ENCODE results near the gene NT5C1A. TPM values are rescaled to one million over a fixed set of nuclear protein-coding genes. Genes with fewer than 3 reads are reported as not detected.

The NT5C1A gene
- total RNA-seq, 1 experiment from 2014 or later, result not detected

DNA sequence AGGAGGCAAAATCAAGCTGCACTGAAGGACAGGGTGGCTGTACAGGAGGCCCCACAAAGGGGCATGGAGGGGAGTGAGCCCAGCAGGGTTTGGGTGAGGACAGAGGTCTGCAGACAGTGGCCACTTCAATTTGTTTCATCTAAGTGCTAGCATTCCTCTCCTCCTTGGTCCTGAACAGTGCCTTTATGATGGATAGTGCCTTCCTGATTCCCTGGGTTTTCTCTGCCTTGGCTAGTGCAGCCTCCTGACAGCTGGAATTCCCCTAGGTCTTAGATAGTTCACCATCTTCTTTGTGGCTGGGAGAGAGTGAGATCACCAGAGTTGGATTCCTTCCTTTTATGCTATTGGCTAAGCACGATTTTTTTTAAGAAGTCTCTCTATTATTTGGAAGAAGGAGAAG, 23.1 kb upstream of the NT5C1A start:
- BruUV-seq (replicated peaks), result no TSS peak
- ChIA-PET POLR2A (ENCODE audit: unreplicated experiment) (no interaction called here), CTCF (no interaction called here)
- no peak for TF ChIP-seq EZH2 (IDR thresholded peaks at IDR 0.05; ENCODE audit: low read length, unreplicated experiment)
- TF ChIP-seq, protein P1, sequence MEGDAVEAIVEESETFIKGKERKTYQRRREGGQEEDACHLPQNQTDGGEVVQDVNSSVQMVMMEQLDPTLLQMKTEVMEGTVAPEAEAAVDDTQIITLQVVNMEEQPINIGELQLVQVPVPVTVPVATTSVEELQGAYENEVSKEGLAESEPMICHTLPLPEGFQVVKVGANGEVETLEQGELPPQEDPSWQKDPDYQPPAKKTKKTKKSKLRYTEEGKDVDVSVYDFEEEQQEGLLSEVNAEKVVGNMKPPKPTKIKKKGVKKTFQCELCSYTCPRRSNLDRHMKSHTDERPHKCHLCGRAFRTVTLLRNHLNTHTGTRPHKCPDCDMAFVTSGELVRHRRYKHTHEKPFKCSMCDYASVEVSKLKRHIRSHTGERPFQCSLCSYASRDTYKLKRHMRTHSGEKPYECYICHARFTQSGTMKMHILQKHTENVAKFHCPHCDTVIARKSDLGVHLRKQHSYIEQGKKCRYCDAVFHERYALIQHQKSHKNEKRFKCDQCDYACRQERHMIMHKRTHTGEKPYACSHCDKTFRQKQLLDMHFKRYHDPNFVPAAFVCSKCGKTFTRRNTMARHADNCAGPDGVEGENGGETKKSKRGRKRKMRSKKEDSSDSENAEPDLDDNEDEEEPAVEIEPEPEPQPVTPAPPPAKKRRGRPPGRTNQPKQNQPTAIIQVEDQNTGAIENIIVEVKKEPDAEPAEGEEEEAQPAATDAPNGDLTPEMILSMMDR (conservative IDR thresholded peaks at IDR 0.05; ENCODE audit: low read depth, low read length), result no peak
- no peak for TF ChIP-seq EZH2phosphoT487 (IDR thresholded peaks at IDR 0.05; ENCODE audit: borderline replicate concordance, low read length)
- Histone ChIP-seq H3K4me2 (ENCODE audit: low read length) (no peak overlapping the region), H3K27ac (ENCODE audit: low read length) (no peak overlapping the region), H3K36me3 (ENCODE audit: low read depth, low read length) (no peaks in the 10 kb centered on the region), H2AFZ (ENCODE audit: low read length) (no peak overlapping the region), H3K4me1 (ENCODE audit: insufficient read depth, low read length) (0 out of 2 replicates have a peak, but pooled peaks cover 4% of the 10 kb centered on the region), H3K9me3 (ENCODE audit: low read length) (no peaks in the 10 kb centered on the region), H4K20me1 (ENCODE audit: low read length) (no peaks in the 10 kb centered on the region), H3K9me2 (replicated peaks; ENCODE audit: low read length) (no peaks in the 10 kb centered on the region), H3K27me3 (ENCODE audit: low read length) (peaks cover 19% of the 10 kb centered on the region), H3K79me2 (ENCODE audit: low read length) (no peaks in the 10 kb centered on the region), H3K9ac (ENCODE audit: low read length) (no peak overlapping the region), H3K4me3 (ENCODE audit: low read length) (no peak overlapping the region), H3F3A (ENCODE audit: low read length, unreplicated experiment) (no peaks in the 10 kb centered on the region)
- DNase-seq (no peak), ATAC-seq (no peak)
- intact Hi-C loops (cut with micrococcal nuclease), result no loop called here

DNA sequence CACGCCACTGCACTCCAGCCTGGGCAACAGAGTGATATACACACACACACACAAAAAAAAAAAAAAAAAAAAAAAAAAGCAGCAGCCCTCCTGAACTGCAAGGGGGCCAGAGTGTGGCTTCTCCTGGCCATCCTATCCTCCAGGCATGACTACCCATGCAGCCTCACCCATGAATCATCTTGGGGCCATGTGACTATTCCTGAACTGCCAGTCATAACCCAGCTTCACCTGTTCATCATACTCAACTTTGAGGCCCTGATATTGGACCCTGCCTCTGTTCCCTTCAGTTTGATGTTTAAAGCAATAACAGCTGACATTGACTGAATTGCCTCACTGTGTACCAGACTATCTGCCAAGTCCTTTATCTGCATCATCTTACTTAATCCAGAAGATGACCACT, 22.1 kb upstream of the NT5C1A start:
- POLR2A ChIA-PET (ENCODE audit: unreplicated experiment), result no interaction called here
- no peak for ATAC-seq
- H4K20me1 ChIP-seq (ENCODE audit: low read length), result no peaks in the 10 kb centered on the region
- DNase-seq, result peak; percentile 40
- H3K27me3 ChIP-seq (ENCODE audit: low read length), result peaks cover 18% of the 10 kb centered on the region
- no peak overlapping the region for H3K9ac ChIP-seq (ENCODE audit: low read length)
- no peak overlapping the region for H3K4me3 ChIP-seq (ENCODE audit: low read length)
- no peaks in the 10 kb centered on the region for H3K79me2 ChIP-seq (ENCODE audit: low read length)
- TF ChIP-seq EZH2 (IDR thresholded peaks at IDR 0.05; ENCODE audit: low read length, unreplicated experiment), result no peak
- TF ChIP-seq EZH2phosphoT487 (IDR thresholded peaks at IDR 0.05; ENCODE audit: borderline replicate concordance, low read length), result no peak
- TF ChIP-seq, protein P1 (conservative IDR thresholded peaks at IDR 0.05; ENCODE audit: low read depth, low read length), result no peak
- no peaks in the 10 kb centered on the region for H3K9me3 ChIP-seq (ENCODE audit: low read length)
- H3K27ac ChIP-seq (ENCODE audit: low read length), result no peak overlapping the region
- CTCF ChIA-PET, result no interaction called here
- 0 out of 2 replicates have a peak, but pooled peaks cover 4% of the 10 kb centered on the region for H3K4me1 ChIP-seq (ENCODE audit: insufficient read depth, low read length)
- no peaks in the 10 kb centered on the region for H3K36me3 ChIP-seq (ENCODE audit: low read depth, low read length)
- H3K9me2 ChIP-seq (replicated peaks; ENCODE audit: low read length), result no peaks in the 10 kb centered on the region
- intact Hi-C loops (cut with micrococcal nuclease), result no loop called here
- H3K4me2 ChIP-seq (ENCODE audit: low read length), result no peak overlapping the region
- no TSS peak for BruUV-seq (replicated peaks)
- no peak overlapping the region for H2AFZ ChIP-seq (ENCODE audit: low read length)
- no peaks in the 10 kb centered on the region for H3F3A ChIP-seq (ENCODE audit: low read length, unreplicated experiment)

DNA sequence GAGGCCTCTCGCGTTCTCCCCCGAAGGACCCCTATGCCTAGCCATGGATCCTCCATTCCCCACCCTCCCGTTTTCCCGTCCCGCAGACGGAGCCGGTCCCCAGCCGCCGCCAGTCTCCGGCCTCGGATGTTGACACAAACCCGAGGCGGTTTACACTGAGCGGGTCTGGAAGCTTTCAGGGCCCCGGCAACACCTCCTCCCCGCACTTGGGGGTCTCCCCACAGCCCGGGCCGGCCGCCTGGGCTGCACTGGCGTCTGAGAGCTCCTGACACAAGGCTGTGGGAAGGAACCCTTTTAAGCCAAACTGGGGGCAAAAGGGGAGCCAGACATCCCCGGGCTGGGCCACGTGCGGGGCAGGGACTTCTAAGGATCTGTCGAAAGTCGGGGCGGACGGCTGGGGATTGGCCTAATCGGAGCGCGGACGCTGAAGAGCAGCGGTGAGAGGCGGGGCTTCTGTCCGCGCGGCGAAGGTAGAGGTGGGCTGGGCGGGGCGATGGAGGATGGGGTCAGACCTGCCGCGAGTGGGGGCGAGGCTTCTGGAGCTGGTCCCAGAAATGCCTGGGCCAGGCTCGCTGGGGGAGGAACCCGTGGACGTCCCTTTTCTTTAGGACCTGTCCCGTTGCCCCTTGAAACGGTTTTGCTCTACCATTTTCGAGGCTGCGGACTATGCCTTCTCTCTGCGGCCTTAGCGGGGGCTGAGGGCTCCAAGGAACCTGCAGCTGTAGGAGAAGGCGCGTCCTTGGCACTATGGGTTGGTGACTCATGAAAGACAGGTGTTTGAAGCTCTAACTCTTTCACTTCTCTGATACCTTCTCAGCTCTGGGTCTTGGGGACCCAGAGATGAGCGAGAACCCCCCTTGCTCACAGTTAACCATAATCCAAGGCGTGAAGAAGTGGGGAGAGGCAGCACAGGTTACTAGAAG, 20.5 kb upstream of the NT5C1A start:
- intact Hi-C loops (cut with micrococcal nuclease), result no loop called here
- Histone ChIP-seq H3K4me3 (ENCODE audit: low read length) (no peak overlapping the region), H3K9ac (ENCODE audit: low read length) (no peak overlapping the region), H3K4me2 (ENCODE audit: low read length) (no peak overlapping the region), H3K9me3 (ENCODE audit: low read length) (no peaks in the 10 kb centered on the region), H3K9me2 (replicated peaks; ENCODE audit: low read length) (no peaks in the 10 kb centered on the region), H3K27ac (ENCODE audit: low read length) (no peak overlapping the region), H3K4me1 (ENCODE audit: insufficient read depth, low read length) (0 out of 2 replicates have a peak, but pooled peaks cover 4% of the 10 kb centered on the region), H4K20me1 (ENCODE audit: low read length) (no peaks in the 10 kb centered on the region), H2AFZ (ENCODE audit: low read length) (no peak overlapping the region), H3K27me3 (ENCODE audit: low read length) (peaks cover 7% of the 10 kb centered on the region), H3K79me2 (ENCODE audit: low read length) (no peaks in the 10 kb centered on the region), H3K36me3 (ENCODE audit: low read depth, low read length) (no peaks in the 10 kb centered on the region), H3F3A (ENCODE audit: low read length, unreplicated experiment) (no peaks in the 10 kb centered on the region)
- no peak for ATAC-seq
- TF ChIP-seq, protein P1 (conservative IDR thresholded peaks at IDR 0.05; ENCODE audit: low read depth, low read length), result no peak
- TF ChIP-seq EZH2phosphoT487 (IDR thresholded peaks at IDR 0.05; ENCODE audit: borderline replicate concordance, low read length) (no peak), EZH2 (IDR thresholded peaks at IDR 0.05; ENCODE audit: low read length, unreplicated experiment) (no peak)
- CTCF ChIA-PET, result no interaction called here
- DNase-seq, result no peak
- no TSS peak for BruUV-seq (replicated peaks)
- POLR2A ChIA-PET (ENCODE audit: unreplicated experiment), result no interaction called here
